CMK (cell line): Measurements from ENCODE around the gene PRKCE.
"Not testable (repeated sequence)": the region's sequence is repeated elsewhere in the genome, so short reads cannot be mapped to it uniquely, and the experiment has no call there.

ENCODE experiments used
- DNase-seq: peaks from one replicate; pipeline ENCODE4 v3.0.0-alpha.2; 2010; ENCODE audit warnings: low read depth

The PRKCE gene

DNA sequence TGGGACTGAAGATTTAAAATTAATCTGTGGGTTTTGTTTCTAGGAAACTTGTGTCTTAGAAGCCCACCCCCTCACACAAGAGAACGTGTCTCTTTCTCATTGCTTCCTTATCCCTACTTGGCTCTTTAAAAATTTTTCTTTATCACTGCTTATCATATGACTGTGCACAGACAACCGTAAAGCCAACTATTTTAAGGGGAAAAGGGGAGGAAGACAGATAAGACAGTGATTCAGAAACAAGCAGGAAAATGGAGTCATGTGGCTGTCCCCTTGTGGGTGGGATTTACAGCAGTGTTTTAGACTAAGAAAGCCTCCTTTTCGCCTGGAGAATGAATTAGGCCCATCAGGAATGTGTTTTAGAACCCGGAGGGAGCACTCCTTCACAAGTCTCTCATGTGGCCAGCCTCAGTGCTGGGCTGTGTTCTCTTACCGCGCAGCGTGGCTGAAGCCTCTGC lies 17.6 kb downstream of the PRKCE start:
- peak; percentile 46 for DNase-seq

DNA sequence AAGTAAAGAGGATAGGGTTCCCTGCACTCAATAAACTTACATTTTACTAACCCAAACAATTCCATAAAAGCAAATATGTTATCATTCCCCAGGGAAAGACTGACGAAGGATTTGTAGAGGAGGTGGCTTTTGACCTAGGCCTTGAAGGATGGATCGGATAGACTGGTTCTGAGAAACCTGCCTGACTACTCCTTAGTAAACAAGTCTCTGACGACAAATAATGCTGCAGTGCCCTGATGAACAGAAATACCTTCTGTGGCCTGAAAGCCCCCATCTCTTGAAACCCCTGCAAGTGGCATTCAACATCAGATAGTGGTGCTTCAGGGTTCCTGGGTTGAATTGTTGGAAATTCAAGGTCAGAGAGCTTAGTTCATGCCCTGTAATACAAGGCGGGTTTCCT lies 19.2 kb downstream of the PRKCE start:
- no peak for DNase-seq

DNA sequence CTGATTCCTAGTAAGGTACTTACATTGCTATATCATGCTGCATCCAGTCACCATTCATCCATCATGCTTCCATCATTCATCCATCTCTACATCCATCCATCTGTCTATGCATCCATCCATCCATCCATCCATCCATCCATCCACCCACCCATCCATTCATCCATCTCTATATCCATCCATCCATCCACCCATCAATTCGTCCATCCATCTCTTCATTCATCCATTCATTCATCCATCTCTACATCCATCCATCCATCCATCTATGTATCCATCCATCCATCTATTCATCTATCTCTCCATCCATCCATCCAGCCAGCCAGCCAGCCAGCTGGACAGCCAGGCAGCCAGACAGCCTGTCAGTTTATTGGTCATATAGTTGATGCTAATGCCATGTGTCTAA lies 20.7 kb downstream of the PRKCE start:
- DNase-seq = no peak

- DNase-seq = no peak
These were observed 22.8 kb downstream of the PRKCE start for GRCh38 chr2:45674035-45674816.

- DNase-seq = no peak
These were observed 23.9 kb downstream of the PRKCE start for GRCh38 chr2:45675263-45675812.

- DNase-seq = no peak
These were observed 24.6 kb downstream of the PRKCE start for GRCh38 chr2:45676088-45676487.

- DNase-seq = no peak
These were observed 27.4 kb downstream of the PRKCE start for GRCh38 chr2:45678791-45679348.

DNA sequence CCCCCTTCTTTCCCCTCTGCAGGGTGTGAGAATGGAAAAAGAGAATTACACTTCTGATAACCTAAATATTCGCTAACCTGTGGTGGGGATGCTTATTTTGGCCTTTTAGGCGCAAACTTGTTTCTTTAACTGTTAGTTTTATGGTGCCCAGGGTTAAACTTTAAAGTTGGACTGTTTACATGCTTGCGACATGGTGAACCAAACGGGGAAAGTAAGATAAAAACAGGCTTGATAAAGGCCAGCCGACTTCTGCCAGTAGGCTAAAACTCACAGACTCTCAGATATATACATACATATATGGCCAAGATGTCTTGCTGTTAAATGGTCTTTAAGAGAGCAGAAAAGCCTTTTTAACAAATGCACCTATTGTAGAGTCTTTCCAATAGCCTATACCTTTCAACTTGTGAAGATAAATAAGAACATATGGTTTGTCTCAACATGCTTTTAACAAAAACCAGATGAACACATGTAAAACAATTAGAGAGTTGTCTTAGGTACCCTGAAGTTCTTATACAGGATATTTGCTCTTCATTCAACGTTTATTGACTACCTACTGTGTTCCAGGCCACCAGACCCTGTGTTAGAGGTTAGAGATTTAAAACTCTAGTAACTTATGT lies 29.0 kb downstream of the PRKCE start:
- no peak for DNase-seq

- no peak for DNase-seq
These were observed 30.2 kb downstream of the PRKCE start for GRCh38 chr2:45681675-45682074.

DNA sequence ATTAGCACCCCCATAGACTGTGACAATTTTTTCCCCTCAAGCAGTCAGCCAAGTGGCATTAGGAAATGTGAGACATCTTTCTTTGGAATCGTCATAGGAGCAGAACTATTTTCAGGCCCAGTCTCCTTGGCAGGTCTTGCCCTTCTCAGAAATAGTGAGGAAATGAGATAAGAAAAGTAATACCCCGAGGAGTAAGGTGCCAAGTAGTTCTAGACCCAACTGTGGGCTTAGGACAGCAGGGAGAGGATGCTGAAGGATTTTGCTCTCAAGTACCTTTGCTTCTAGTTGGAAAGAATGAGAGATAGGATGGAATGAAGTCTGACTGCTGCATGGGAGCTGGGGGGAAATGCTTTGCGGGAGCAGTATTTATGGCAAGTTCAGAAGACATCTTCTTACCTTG lies 31.8 kb downstream of the PRKCE start:
- no peak for DNase-seq

DNA sequence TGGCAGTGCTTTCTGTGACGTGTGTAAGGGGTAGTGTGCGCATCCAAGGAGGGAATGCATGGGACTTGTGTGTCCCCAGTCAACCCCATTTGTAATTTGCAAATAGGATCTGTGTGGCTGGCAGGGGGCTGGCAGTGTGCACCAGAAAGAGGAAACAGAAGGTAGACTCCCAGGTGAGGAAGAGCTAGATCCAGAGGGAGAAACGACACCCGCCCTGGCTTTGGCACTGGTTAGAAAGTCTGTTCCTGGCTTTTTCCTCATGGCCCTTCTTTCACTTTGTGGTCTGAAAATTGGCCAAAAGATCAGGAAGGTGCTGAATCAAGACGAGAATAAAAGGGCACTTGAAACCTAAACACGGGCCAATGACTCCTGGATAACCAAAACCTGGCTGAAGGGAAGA lies 33.3 kb downstream of the PRKCE start:
- DNase-seq = no peak

DNA sequence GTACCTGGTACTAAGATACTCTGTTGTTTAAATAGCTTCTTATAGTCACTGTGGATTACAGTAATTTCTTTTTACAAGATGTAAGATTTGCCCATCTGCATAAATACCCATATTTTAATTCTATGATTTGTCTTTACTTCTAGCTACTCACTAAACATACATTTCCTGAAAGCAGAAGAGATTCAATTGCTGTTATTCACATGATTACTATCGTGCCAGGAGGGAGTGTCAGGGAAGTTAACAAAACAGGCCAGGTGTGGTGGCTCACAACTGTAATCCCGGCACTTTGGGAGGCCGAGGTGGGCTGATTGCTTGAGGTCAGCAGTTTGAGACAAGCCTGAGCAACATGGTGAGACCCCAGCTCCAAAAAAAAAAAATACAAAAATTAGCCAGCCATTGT lies 33.8 kb downstream of the PRKCE start:
- no peak for DNase-seq

- no peak for DNase-seq
These were observed 36.5 kb downstream of the PRKCE start for GRCh38 chr2:45687964-45688363.

DNA sequence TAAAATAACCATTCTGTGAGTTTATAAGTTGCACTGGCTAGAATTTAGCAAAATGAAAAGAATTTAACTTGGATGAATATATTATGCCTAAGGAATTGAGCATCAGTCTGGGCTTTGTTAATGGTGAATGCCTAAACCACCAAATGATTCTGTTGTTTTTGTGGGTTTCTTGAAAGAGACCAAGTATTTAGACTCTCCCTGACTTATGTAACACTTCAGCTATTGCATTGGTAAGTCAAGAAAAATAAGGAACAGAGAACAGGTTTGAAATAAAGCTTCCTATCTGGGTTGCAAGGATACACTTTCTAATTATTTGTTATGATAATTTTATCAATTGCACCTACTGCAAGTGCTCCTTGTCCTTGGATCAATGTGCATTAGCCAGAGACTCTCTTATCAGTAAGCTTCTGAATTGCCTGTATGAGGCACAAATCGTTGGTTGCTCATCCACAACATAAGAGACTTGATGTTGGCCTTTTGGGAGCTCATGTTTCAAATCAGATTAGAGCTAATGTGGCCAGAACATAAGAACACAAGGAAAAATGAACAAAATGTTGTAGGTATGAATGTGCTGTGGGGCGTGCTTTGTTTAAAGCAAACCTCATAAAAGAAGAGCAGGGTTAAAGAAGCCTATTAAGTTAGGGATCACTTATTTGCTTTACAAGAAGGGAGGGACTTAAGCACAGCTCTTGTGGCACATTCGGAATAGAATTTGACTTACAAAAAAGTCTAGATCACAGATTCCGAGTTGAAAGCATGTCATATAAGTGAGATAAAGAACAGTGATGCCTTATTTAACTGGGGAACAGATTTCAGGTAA lies 37.2 kb downstream of the PRKCE start:
- no peak for DNase-seq

GRCh38 chr2:45690231-45690630 lies 38.8 kb downstream of the PRKCE start:
- no peak for DNase-seq

GRCh38 chr2:45691171-45691999 lies 39.9 kb downstream of the PRKCE start:
- no peak for DNase-seq

DNA sequence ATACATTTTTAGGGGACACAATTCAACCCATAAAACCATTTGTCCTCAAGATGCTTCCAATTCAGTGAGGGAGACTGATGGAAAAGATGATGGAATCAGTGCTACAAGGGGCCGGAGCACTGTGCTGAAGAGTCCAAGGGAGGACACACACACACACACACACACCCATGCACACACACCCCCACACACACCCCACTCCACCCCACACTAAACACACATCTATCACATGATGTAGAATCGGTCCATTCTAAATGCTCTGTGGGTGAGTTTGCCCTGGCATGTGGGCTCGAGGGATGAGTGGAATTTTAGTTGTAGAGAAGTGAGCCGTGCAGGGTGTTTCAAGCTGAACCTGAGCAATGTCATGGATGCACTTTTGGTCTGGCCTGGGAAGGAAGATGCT lies 41.1 kb downstream of the PRKCE start:
- DNase-seq = no peak

DNA sequence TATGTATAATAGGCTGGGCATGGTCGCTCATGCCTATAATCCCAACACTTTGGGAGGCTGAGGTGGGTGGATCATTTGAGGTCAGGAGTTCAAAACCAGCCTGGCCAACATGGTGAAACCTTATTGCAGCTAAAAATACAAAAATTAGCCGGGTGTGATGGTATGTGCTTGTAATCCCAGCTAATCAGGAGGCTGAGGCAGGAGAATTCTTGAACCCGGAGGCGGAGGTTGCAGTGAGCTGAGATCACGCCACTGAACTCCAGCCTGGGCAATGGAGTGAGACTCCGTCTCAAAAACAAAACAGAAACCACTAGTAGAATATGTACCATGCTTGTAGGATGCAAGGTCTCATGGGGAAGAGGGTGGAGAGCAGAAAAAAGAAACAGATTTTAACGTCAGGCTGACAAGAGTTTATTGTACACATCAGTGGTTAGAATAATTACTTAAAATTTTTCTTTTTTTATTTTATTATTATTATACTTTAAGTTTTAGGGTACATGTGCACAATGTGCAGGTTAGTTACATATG lies 44.1 kb downstream of the PRKCE start:
- DNase-seq = not testable (repeated sequence)

- no peak for DNase-seq
These were observed 45.2 kb downstream of the PRKCE start for GRCh38 chr2:45696708-45697107.

DNA sequence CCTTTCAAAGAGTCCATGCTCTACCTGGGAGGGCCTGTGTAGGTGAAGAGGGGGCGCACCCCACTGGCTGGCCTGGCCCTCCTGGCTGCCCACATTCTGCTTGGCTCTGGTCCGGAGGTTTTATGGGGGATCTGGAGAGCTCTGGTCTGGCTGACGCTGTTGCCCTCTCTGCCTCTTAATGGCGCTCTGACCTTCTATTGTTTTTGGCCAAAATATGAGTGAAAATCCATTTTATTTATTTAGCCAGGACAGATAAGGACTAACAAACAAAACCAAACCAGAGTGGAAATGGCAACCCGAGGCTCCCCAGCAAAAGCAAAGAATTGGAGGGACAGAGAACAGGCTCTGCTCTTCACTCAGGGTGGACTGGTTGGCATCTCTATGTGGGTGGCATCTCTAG lies 45.7 kb downstream of the PRKCE start:
- DNase-seq = no peak

GRCh38 chr2:45698554-45698953 lies 47.1 kb downstream of the PRKCE start:
- no peak for DNase-seq
